ENCODE data around the gene CCDC137.
A peak's percentile ranks its signal among the peaks of the same experiment; 100 is the strongest.

Gene CCDC137

DNA sequence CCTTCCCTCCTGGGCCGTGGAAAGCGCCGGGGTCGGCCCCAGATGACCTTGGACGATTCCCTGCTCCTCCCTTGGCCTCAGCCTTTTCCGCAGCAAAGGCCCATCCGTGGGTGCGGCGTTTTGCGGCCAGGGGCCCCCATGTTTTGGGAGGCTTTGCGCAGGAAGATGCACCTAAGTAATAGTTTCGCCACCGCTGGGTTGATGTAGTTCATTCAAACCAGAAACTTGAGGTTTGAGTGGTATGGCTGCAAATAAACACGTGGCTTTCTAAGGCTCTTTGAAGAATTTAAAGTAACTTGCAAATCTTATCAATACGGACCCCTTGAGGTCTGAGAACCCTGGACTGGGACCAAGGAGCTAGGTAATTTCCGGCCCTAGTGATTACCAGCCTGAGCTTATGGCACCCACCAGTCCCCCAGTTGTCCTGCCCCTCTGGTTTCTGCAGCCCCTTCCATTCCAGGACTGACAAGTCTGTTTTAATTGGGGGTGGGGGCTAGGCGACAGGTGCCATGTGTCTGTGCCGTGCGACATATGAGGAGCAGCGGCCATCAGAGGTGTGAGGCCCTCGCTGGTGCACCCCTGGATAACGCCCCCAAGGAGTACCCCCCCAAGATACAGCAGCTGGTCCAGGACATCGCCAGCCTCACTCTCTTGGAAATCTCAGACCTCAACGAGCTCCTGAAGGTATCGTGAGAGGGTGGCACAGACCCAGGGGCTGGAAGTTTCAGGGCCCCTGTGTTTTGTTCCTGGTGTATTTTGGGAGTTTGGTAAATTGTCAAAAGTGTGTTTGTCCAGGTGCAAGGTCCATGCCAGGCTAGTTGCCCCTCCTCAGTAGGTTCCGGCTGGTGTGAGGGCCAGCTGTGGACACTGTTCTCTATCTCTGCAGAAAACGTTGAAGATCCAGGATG is 37.5 kb downstream of the CCDC137 start:
- DNase-seq = no peak

DNA sequence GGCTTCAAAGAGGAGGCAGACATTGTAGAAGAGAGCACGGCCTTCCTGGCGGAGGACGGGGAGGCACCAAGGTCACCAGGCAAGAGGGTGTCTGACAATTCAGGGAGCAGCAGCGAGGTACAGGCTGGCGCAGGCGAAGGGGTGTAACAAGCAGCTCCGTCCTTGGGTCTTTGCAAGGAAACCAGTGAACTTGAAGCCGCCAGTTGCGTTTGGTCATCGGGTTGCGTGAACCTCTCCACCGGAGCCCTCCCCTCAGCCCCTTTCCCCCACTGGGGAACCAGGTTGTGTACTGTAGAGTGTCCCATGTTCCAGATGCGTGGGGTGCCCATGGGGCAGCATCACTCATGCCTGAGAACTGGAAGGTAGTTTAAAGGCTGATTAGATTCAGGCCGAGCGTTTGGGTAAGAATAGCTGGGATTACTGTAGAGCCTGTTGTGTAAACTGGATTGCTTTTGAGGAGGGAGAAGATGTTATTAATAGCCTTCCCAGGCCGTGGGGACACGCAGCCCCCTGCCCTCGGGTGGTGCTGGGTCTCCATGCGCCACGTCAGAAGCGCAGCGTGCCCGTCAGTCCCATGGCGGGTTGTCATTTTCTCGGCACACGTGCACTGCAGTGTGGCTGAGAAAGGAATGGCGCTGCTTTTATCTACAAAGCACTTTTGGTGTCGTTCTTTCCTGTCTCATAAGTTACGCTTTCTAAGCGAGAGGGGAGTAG is 39.1 kb downstream of the CCDC137 start:
- no peak for DNase-seq

DNA sequence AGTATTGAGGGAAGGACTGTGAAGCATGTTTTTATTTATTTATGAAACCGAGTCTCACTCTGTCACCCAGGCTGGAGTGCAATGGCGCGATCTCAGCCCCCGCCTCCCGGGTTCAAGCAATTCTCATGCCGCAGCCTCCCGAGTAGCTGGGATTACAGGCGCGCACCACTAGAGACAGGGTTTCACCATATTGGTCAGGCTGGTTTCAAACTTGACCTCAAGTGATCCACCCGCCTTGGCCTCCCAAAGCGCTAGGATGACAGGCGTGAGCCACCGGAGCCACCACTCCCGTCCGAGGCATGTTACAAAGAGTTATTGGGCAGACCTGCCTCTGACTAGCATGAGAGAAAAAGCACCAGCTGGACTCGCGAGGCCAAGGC is 39.7 kb downstream of the CCDC137 start:
- no peak for DNase-seq

DNA sequence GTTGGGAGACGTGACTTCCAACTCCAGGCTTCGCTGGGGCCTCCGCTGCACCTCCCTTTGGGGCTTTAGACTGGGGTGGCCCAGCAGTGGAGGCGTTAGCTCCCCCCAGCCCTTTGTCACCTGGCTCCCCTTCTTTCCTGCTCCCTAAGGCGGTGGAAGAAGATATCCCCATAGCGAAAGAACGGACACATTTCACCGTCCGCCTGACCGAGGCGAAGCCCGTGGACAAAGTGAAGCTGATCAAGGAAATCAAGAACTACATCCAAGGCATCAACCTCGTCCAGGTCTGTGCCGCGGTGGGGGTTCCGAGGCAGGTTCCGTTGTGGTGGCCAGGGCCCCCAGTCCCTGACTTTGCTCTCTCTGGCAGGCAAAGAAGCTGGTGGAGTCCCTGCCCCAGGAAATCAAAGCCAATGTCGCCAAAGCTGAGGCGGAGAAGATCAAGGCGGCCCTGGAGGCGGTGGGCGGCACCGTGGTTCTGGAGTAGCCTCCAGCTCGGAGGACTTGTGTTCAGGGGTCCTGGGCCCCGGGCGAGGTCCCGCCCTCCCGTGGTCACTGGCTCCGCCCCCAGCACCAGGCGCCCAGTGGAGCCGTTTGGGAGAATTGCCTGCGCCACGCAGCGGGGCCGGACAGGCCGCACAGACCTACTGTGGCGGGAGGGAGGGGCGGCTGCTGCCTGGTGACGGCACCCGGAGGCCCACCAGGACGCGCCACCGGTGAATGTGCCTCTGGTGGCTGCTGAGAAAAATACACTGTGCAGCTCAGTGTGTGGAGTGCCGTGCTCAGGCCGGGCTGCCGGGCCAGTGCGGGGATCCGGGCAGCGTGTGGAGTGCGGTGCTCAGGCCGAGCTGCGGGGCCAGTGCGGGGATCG is 40.5 kb downstream of the CCDC137 start:
- no peak for DNase-seq

DNA sequence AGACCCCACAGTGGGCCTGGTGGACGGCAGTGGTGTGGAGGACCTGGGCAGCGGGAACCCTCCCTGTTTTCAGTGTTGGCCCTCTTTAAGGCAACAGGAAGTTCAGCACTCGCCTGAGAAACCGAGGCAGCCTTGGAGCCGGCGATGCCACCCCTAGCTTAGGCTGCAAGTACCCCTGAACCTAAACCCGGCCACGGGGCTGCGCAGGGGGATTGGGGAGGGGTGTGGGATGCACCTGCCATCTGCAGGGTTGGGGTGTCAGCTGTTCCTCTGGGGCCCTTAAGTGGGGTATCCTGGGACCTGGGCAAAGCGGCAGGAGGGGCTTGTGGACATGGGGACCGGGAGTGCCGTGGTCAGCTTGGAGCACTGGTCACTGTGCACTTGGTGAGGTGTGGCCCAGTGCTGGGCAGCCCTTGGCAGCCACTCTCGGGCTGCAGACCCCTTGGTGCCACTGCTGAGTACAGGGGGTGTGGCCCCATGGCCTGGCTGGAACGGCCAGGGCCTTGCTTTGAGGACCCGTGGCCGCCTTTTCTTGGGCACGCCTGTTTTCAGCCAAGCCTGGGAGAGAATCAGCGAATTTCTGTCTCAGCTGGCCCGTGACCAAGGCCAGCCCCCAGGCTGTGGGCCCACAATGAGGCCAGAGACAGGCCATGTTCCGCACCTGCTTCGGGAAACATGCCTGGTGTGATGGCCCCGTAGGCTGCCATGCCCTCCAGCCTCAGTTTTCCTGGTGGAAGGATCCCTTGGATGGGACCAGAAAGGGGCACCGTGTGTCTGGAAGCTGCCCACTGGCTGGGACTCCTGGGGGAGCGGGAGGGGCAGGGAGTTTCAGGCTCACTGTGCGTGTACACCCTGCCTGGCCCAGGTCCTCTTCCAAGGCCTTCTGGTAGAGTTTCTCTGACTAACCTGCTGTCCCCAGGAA is 41.4 kb downstream of the CCDC137 start:
- DNase-seq = no peak

DNA sequence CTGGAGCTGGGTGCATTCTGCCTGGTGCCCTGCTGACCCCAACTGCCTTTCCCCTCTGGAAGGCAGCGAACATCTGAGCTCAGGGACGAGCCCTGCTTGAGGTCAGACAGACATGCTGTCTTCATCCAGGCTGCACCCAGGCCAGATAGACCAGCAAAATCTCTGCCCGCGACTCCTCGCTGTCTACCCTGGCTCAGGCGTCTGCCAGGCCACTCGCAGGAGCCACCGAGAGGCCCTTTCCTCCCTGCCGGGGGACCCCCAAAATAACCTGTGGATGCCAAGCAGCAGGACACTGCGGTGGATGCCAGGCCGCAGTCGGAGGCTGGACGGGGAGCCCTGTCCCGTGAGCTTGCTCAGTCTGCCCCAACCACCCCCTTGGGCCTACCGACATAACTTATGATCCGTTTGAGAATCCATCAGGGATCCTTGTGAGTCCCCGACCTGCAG is 42.2 kb downstream of the CCDC137 start:
- no peak for DNase-seq

DNA sequence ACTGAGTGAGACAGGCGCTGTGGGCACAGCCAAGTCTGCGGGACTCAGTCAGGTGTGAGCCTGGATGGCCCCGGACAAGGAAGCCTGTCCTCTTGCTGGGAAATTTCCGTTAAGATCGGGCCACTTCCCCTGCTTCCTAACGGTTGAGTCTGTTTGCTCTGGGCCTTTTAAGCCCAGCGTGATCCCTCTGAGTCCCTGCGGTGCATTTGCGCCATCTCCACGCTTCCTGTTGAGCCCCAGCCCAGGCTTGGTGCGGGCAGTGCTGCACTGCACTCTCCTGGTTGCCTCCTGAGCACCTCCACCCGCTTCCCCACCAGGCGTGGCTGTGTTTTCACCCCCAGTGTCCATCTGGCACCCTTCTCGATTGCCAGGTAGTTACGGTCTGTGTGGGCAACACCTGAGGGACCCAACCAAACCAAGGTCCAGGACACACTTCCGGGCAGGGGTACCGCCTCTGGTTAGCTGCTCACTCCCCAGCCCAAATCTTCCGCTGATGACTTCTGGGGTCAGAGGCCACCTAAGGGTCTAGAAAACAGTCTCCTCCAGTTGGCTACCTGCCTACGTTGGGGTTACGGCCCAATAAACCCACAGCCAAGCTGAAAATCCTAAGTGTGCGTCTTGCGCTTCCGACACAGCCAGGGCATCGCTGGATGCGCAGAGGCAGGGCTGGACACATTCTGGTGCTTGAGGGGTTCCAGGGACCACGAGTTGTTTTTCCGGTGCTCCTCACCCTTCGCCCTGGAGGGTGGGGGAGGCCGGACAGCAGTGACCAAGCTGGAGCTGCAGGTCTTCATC is 44.2 kb downstream of the CCDC137 start:
- peak; percentile 48 for DNase-seq

DNA sequence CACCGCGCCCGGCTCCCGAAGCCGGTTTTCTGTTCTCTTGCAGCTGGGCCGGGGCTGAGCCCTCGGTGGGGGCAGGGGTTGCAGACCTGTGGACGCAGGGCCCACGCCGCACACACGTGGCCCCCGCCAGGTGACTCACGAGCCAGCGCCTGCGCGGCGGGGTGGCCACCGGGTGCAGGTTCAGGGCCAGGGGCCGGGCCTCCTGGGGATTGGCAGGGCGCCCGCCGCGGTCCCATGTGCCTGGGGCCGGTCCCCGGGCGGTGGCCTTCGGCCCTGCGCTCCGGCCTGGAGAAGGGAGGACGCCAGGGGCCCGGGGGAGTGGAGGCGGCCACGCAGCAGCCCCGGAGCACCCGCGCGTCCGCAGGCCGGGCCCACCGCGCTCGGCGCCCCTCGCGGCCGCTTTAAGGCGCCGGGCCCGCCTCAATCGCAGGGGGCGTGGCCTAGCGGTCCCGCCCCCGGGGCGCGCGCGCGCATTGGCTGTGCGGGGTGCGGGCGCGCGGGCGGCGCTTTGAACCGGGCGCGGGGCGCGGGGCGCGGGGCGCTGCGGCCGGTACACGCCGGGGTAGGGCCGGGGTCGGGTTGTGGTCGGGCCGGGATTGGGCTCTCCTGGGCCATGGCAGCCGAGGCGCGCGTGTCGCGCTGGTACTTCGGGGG is 45.4 kb downstream of the CCDC137 start, which contains the start of gene SLC25A10:
TSS of gene SLC25A10 (plus strand) at position 471 of the 654 bp plus-strand sequence. CDS start at position 614, 143 bp downstream.
- peak; percentile 80 for DNase-seq

DNA sequence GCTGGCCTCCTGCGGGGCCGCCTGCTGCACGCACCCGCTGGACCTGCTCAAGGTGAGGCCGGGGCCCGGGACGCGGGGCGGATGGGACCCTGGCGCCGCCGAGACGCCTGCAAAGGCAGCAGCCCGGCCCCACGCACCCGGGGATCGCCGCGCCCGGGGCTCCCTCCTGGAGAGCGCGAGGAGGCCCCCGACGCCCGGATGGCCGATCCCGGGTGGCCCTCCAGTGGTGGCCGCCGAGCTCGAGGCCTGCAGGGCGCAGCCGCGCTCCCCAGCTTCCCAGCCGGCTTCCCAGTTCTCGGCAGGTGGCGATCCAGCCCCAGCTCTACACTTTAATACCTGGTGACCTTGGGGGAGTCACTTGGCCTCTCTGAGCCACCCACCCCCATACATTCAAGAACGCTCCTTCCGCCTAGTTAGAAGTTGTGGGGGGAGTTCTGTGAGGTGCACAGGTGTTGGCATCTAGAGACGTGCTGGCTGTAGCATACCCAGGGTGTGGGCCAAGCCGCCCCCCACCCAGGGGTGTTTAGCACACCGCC is 46.0 kb downstream of the CCDC137 start:
- no peak for DNase-seq

DNA sequence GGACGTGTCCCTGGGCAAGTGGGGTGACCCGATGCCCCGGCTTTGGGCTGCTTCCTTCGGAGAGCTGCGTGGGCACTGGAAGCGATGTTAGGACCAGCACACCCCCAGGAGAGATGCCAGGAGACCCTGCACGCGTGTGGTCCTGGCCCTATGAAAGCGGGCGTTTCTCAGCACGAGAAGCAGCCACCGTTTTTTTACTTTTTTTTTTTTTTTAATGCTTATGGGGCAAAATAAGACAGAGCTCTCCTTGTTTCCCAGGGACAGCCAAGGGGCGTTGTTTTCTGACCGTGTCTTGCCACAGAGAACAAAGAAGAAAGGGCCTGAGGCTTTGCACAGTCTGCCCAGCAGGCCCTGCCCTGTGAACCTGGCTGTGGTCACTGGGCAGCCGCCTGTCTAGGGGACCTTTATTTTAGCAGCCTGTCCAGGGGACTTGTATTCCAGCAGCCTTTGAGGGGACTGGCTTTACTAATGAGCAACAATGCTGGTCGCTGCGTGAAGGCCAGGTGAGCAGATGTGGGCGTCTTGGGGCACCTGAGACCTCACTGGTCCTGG is 46.5 kb downstream of the CCDC137 start:
- DNase-seq = no peak

DNA sequence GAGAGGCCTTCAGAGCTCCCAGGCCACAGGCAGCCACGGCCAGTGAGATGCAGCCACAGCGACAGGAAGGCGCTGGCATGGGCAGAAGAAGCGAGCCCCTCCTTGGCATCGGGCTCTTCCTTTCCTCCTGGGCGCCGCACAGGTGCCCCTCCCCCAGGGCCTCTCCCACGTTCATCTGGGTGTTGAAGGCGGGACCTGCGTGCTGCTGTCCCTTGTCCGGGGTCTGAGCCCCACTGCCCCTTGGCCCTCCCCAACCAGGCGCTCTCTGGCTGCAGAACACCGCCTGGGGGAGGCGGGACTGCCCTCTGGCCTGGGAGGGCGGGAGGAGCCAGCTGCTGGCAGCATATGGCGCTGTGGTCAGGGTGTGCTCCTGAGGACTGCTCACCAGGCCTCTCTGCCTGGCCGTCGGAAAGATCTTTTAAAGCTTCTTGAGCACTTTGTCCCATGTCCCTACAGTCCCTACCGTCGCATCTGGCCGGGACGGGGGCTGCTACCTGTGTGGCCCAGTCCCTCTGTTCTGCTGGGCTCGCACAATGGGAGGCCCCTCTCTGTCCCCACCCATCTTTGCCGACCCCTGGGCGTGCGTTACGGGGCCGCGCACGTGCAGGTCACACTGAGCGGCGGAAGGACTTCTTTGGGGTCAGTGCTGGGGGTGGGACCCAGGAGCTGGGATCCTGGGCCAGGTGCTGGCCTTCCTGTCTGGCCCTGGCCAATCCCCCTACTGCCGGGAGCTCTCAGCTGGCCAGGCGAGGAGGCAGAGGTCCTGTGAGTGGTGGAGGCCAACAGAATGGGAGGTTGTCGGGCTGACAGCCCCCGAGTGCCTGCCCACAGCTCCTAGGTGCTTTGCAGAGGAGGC is 47.2 kb downstream of the CCDC137 start:
- DNase-seq = peak; percentile 29

DNA sequence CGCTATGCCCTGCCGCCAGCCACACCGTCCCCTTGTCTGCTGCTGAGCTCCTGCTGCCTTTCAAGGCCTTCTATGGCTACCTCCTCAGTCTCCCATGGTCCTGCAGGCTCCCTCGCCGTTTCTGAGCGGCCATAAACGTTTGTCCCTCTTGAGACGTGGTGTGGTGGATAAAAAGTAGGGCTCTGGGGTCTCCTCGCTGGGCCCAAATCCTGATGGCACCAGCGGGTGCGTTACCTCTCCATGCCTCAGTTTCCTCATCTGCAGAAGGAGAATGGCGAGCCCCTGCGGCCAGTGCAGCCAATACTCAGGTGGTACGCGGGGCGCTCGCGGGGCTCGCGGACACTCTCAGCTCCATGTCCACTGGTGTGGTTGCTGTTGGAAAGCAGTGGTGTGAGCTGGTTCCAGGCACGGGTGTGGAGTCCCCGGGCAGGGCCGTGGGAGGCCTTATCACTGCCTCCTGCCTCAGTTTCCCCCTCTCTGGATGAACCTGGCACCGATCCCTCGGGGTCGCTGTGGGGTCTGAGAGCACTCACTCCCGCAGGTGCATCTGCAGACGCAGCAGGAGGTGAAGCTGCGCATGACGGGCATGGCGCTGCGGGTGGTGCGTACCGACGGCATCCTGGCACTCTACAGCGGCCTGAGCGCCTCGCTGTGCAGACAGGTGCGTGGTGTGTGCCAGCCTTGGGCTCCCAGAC is 48.0 kb downstream of the CCDC137 start:
- no peak for DNase-seq

DNA sequence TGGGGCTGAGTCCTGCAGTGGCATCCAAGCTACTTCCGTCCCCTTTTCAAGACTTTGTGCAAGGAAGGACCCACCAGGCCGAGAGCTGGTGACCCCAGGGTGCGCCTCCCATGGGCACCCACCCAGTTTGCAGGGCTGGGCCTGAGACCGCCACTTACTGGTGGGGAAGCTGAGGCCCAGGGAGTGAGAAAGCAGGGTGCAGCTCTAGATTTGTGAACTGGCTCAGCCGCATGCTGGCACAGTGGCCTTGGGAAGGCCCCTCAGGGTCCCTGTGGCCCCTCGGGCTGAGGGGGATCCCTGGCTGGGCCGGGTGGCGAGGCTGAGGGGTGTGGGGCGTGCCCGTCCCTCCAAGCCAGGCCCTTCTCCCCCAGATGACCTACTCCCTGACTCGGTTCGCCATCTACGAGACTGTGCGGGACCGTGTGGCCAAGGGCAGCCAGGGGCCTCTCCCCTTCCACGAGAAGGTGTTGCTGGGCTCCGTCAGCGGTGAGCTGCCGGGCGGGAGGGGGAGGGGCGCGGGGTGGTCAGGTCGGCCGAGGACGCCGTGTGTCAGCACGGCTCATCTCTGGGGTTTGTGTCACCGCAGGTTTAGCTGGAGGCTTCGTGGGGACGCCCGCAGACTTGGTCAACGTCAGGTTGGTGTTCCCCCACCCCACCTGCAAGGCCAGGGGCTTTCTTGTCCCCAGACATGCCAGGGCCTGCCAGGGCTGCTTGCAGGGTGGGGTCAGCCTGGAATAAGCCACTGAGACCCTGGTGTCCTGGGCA is 48.8 kb downstream of the CCDC137 start:
- no peak for DNase-seq

DNA sequence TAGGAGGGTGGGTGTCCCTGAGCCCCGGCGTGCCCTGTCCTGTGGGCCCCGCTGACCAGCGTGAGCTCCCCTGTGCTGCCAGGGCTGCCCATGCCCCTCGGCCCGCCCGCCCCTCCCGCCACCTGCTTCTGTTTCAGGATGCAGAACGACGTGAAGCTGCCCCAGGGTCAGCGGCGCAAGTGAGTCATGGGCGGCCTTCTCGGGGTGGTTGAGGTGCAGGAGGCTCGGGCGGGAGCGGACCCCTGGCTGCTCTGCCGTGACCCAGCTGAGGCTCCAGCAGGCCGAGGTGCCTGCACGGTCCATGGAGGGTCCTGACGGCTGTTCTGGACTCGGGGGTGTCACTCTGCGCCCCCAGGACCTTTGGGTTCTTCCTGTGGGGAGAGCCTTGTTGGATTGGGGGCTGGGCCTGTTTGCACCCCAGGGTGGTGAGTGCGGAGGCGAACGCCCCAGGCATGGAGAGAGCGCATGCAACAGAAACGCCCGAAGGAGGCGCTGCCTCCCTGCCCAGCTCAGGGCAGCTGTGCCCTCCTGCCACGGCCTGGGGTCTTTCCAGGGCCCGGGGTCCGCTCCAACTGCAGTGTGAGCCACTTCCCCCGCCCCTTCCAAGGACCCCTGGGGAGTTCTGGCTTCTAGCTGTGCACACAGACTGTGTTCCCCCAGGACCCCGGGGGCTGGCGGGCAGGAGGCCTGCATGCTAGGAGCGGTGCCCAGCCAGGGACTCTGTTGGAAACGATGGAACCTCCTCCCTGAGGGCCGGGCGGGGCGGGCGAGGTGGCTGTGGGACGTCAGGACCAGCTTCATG is 49.5 kb downstream of the CCDC137 start:
- DNase-seq = no peak

DNA sequence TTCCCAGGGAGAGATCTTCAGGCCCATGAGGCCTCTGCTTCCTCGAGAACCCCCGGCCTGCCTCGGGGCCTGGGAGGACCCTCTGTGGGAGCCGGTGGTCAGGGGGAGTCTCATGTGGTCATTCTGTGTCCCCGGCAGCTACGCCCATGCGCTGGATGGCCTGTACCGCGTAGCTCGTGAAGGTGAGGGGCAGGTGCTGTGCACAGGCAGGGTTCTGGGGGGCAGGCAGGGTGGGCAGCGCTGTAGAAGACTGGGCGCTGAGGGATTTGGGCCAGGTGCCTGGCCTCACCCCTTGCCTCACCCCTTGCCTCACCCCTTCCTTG is 50.1 kb downstream of the CCDC137 start:
- DNase-seq = no peak

DNA sequence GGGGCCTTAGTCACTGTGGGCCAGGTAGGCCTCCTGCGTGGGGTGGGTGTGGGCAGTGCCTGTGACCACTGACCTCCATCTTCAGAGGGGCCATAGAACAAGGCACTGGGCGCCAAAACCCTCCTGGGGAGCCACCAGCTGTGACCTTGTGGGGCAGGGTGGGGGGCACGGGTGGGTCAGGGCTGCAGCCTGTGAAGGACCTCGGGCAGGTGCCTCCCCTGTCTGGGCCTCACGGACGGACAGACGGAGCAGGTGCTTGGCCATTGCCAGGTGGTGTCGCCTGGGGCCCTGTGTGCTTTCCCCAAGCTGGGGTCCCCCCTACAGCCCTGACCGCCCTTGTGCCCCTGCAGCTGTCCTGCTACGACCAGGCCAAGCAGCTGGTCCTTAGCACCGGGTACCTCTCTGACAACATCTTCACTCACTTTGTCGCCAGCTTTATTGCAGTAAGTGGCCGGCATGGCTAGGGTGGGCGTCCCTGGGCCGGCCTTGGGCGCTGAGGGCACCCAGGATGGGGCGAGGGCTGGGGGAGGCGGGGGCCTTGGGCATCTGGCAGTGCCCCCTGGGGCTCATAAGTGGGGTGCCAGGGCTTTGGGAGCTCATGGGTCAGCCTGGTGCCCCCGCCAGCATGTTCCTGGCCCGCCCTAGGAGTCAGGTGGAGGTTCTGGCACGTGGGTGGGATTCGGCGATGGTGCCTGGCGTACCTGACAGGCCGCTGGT is 50.7 kb downstream of the CCDC137 start:
- DNase-seq = no peak
